AG09309 (cell line): Measurements from ENCODE around the gene ADGRF1.

Experiments
- DNase-seq: peaks from one replicate; pipeline ENCODE4 v3.0.0-alpha.2; 2010; ENCODE audit warnings: low read depth
- H3K4me3 ChIP-seq: 2 replicates; pipeline ENCODE4 v1.5.1; 2011; ENCODE audit warnings: mild to moderate bottlenecking, low read depth, low read length, moderate library complexity; ENCODE audit not compliant: control insufficient read depth
- CTCF ChIP-seq: IDR thresholded peaks from 2 replicates; pipeline ENCODE4 v1.5.1; 2011; ENCODE audit warnings: mild to moderate bottlenecking, low read depth, low read length, inconsistent platforms; ENCODE audit not compliant: insufficient read depth, control insufficient read depth; ENCODE audit errors: missing control alignments

Gene ADGRF1

DNA sequence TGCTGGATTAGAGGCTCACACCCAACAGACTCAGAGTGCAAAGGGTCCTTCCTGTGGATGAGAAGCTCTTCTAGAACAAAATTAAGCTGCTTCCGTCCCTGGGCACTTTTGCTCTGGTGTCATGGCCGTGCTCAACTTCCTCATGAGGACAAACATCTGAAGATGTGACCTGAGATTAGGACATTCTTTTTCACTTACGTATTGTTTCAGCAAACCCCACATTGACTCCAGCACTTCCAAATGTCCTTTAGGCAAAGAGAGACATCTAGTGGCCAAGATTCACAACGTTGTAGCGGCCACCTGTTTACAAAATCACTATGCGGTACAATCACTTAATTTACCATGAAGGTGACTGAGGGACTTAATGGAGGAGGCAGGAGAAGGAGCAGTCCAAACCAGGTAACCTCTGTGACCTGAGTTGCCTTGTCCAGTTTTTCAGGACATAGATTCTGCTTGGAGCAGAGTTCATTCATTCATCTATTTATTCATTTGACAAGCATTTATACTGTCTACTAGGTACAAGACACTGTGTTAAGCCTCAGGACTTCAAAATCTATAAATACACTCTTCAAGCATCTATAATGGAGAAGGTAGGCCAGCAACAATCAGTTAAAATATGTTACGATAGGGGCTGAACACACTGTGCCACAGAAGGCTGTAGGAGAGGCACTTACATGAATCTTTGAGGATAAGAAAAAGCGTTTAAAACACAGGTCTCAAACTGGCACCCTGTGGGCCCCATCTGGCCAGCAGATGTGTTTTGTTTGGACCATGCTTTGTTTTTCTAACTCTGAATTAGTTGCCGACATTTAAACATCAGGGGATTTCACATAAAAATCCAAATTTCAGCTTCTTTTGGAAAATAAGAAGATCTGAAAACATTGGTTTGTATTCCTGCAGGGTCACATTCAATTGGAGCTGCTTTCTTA, 5.6 kb upstream of the ADGRF1 start:
- peak; percentile 83 for TF ChIP-seq CTCF
- peak; percentile 57 for DNase-seq
- H3K4me3 ChIP-seq = no peak overlapping the region

DNA sequence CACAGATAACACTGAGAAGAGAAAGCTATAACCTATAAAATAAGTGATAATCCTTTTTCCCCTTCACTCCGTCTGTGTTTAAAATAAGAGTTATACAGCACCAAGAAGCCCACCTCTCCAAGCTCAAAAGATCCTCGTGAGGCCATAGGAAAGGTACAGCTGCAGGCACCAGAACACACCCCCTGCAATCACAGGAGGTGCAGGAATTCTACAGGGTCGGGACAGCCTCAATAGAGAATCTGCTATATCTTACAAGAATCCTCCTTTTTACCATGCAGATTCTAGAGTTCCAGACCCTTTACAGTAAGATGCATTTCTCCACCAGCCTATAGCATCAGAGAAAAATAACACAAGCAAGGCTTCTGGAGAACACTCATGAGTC, 5.0 kb upstream of the ADGRF1 start:
- no peak for DNase-seq
- TF ChIP-seq CTCF = no peak
- no peak overlapping the region for H3K4me3 ChIP-seq

DNA sequence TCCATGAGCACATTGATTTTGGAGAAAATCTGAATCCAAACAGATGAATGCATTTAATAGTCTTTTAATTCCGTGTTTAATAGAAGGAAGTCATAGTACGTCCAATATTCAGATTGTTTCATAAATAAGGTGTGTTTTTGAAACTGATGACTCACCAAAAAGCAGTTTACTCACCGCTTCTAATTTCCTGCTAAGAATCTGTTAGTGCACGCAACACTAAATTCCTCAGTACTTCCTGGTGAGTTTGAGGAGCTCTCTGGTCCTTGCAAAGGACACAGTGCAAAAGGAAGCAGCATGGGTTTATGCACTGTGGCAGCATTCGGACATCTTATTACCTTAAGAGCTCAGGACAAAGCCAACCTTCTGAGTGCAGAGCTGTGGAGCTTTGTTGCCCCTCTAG, 2.3 kb upstream of the ADGRF1 start:
- no peak overlapping the region for H3K4me3 ChIP-seq
- TF ChIP-seq CTCF = no peak
- no peak for DNase-seq

GRCh38 chr6:47043286-47043685, 1.2 kb upstream of the ADGRF1 start:
- no peak for DNase-seq
- TF ChIP-seq CTCF = no peak

GRCh38 chr6:47041741-47042140, 391 bp downstream of the ADGRF1 start:
- H3K4me3 ChIP-seq = no peak overlapping the region

More at GRCh38 chr6:47043286-47043685, 1.2 kb upstream of the ADGRF1 start:
- H3K4me3 ChIP-seq = no peak overlapping the region

GRCh38 chr6:47034926-47035325, 7.2 kb downstream of the ADGRF1 start:
- no peak overlapping the region for H3K4me3 ChIP-seq
- peak; percentile 99 for DNase-seq
- TF ChIP-seq CTCF = no peak

More at GRCh38 chr6:47041741-47042140, 391 bp downstream of the ADGRF1 start:
- DNase-seq = no peak
- TF ChIP-seq CTCF = no peak
